Parathyroid adenoma (tissue), 2 donors: ENCODE results near the gene DNAJC5.
"Not testable (repeated sequence)": the region's sequence is repeated elsewhere in the genome, so short reads cannot be mapped to it uniquely, and the experiment has no call there.

ENCODE experiments used
- H2AFZ ChIP-seq: fragments of 300-600 bp; sonication (generic); one replicate; pipeline ENCODE4 v1.7.0; 2017; ENCODE audit warnings: antibody characterized with exemption, mild to moderate bottlenecking
- H3K27ac ChIP-seq: fragments of 300-600 bp; sonication (generic); one replicate; pipeline ENCODE4 v1.7.0; 2017
- H3K27me3 ChIP-seq: fragments of 300-600 bp; sonication (generic); one replicate; pipeline ENCODE4 v1.7.0; 2017; ENCODE audit warnings: low read length; ENCODE audit not compliant: control insufficient read depth, insufficient read depth
- H3K36me3 ChIP-seq: fragments of 300-600 bp; sonication (generic); one replicate; pipeline ENCODE4 v1.7.0; 2017; ENCODE audit warnings: low read length; ENCODE audit not compliant: control insufficient read depth, insufficient read depth
- H3K4me1 ChIP-seq: fragments of 300-600 bp; sonication (generic); one replicate; pipeline ENCODE4 v1.7.0; 2017; ENCODE audit warnings: control low read depth
- H3K4me2 ChIP-seq: fragments of 300-600 bp; sonication (generic); one replicate; pipeline ENCODE4 v1.7.0; 2017; ENCODE audit warnings: low read length
- H3K4me3 ChIP-seq: fragments of 300-600 bp; sonication (generic); one replicate; pipeline ENCODE4 v1.7.0; 2017; ENCODE audit warnings: low read depth, low read length
- H3K79me2 ChIP-seq: fragments of 300-600 bp; sonication (generic); one replicate; pipeline ENCODE4 v1.7.0; 2017; ENCODE audit warnings: control low read depth
- H3K9ac ChIP-seq: fragments of 300-600 bp; sonication (generic); one replicate; pipeline ENCODE4 v1.7.0; 2017; ENCODE audit warnings: mild to moderate bottlenecking
- H3K9me3 ChIP-seq: fragments of 300-600 bp; sonication (generic); one replicate; pipeline ENCODE4 v1.7.0; 2017; ENCODE audit warnings: low read length; ENCODE audit not compliant: control insufficient read depth
- TF ChIP-seq, protein P1 (sequence below): fragments of 300-600 bp; sonication (generic); IDR thresholded peaks from one replicate; pipeline ENCODE4 v1.7.0; 2017; ENCODE audit warnings: antibody characterized with exemption, mild to moderate bottlenecking
- donor health status: primary hyperparathyroidism.

The DNAJC5 gene

DNA sequence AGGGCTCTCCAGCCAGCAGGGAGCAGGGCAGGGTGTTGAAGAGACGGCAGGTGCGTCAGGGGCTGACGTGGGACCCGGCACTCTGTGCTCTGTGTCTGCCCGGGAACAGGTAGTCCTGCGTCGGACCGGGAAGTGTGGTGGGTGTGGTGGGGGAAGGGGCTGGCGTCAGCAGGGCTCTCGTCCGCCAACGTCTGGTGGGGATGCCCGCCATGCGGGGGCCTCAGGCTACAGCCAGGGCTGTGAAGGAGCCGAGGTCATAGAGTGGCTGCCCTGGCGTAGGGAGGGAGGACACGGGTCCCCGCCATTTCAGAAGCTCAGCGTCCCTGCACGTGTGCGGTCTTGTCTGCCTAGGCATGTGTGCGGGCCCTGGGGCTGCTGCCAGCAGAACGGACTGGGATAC lies 25.3 kb downstream of the DNAJC5 start:
- TF ChIP-seq, protein P1, sequence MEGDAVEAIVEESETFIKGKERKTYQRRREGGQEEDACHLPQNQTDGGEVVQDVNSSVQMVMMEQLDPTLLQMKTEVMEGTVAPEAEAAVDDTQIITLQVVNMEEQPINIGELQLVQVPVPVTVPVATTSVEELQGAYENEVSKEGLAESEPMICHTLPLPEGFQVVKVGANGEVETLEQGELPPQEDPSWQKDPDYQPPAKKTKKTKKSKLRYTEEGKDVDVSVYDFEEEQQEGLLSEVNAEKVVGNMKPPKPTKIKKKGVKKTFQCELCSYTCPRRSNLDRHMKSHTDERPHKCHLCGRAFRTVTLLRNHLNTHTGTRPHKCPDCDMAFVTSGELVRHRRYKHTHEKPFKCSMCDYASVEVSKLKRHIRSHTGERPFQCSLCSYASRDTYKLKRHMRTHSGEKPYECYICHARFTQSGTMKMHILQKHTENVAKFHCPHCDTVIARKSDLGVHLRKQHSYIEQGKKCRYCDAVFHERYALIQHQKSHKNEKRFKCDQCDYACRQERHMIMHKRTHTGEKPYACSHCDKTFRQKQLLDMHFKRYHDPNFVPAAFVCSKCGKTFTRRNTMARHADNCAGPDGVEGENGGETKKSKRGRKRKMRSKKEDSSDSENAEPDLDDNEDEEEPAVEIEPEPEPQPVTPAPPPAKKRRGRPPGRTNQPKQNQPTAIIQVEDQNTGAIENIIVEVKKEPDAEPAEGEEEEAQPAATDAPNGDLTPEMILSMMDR, result no peak
- Histone ChIP-seq H3K36me3 (no peaks in the 10 kb centered on the region), H3K9me3 (no peaks in the 10 kb centered on the region), H3K4me2 (no peak overlapping the region), H3K4me1 (no peaks in the 10 kb centered on the region), H3K79me2 (peaks cover 69% of the 10 kb centered on the region), H3K27me3 (no peaks in the 10 kb centered on the region), H2AFZ (no peak overlapping the region), H3K9ac (no peak overlapping the region), H3K27ac (no peak overlapping the region), H3K4me3 (no peak overlapping the region)

DNA sequence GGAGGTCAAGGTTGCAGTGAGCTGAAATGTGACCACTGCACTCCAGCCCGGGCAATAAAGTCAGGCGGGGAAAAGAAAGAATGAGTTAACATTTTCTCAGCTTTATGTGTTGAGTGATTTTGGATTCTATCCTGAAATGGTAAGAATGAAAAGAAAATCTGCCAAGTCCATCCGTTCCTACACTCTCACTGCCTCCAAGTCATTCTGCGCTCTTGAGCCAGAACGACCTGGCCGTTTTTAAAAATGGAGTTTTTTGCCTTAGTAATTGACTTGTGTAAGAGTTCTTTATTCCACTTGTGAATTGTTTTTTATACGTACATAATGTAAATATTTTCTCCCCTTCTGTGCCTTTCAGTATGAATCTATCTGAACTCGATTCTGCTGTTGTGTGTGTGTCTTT lies 28.7 kb downstream of the DNAJC5 start:
- Histone ChIP-seq H2AFZ (no peak overlapping the region), H3K79me2 (peaks cover 53% of the 10 kb centered on the region), H3K27me3 (no peaks in the 10 kb centered on the region), H3K9ac (no peak overlapping the region), H3K4me2 (no peak overlapping the region), H3K27ac (no peak overlapping the region), H3K9me3 (no peaks in the 10 kb centered on the region), H3K4me3 (no peak overlapping the region), H3K36me3 (no peaks in the 10 kb centered on the region), H3K4me1 (no peaks in the 10 kb centered on the region)
- TF ChIP-seq, protein P1, result no peak

DNA sequence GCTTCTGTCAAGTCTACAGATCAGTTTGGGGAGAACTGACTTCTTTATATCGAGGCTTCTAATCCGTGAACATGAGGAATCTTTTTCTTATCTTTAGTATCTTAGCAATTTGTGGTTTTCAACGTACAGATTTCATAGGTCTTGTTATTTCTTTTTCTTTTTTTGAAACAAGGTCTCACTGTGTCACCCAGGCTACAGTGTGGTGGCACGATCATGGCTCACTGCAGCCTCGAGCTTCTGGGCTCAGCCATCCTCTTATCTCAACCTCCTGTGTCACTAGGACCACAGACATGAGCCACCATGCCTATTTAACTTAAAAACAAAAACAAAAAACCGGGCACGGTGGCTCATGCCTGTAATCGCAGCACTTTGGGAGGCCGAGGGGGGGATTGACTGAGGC lies 29.3 kb downstream of the DNAJC5 start:
- H3K27me3 ChIP-seq, result no peaks in the 10 kb centered on the region
- H3K9me3 ChIP-seq, result no peaks in the 10 kb centered on the region
- TF ChIP-seq, protein P1, result no peak
- no peak overlapping the region for H3K4me3 ChIP-seq
- H3K27ac ChIP-seq, result no peak overlapping the region
- no peak overlapping the region for H2AFZ ChIP-seq
- H3K36me3 ChIP-seq, result no peaks in the 10 kb centered on the region
- no peak overlapping the region for H3K4me2 ChIP-seq
- peaks cover 56% of the 10 kb centered on the region for H3K79me2 ChIP-seq
- H3K9ac ChIP-seq, result no peak overlapping the region
- no peaks in the 10 kb centered on the region for H3K4me1 ChIP-seq

DNA sequence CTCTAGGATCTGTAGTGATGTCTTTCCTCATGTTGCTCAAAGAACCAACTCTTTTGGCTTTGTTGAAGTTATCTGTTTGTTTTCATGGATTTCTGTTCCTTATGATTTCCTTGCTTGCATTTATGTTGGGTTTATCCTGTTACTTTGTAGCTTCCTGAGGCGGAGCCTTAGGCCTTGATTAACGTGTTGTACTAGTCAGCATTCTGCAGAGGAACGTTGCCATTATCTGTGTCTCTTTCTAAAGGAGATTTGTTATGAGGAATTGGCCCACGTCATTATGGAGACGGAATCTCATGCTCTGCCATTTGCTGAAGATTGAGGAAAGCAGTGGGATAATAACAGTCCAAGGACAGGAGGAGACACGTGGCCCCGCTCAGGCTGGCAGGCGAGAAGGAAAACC lies 31.4 kb downstream of the DNAJC5 start:
- TF ChIP-seq, protein P1, result no peak
- H3K4me2 ChIP-seq, result no peak overlapping the region
- H3K36me3 ChIP-seq, result no peaks in the 10 kb centered on the region
- no peak overlapping the region for H3K4me3 ChIP-seq
- H3K27ac ChIP-seq, result no peak overlapping the region
- H3K79me2 ChIP-seq, result peaks cover 56% of the 10 kb centered on the region
- no peaks in the 10 kb centered on the region for H3K9me3 ChIP-seq
- H3K27me3 ChIP-seq, result no peaks in the 10 kb centered on the region
- no peaks in the 10 kb centered on the region for H3K4me1 ChIP-seq
- H3K9ac ChIP-seq, result no peak overlapping the region
- H2AFZ ChIP-seq, result no peak overlapping the region

DNA sequence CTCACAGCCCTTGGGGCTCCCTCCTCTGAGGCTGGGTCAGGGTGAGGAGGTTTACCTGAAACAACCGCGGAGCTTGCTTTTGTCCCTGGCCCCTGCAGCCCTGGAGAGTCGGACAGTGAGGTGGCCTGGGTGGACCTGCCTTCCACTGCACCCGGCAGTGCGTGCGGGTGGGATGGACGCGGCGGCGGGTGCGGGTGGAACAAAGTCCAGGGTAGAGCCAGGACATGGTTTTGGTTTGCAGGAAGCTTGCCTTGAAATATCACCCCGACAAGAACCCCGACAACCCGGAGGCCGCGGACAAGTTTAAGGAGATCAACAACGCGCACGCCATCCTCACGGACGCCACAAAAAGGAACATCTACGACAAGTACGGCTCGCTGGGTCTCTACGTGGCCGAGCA lies 34.1 kb downstream of the DNAJC5 start:
- Histone ChIP-seq H3K4me2 (no peak overlapping the region), H3K9ac (no peak overlapping the region), H3K9me3 (no peaks in the 10 kb centered on the region), H3K79me2 (peaks cover 48% of the 10 kb centered on the region), H3K27ac (no peak overlapping the region), H3K4me3 (no peak overlapping the region), H3K36me3 (no peaks in the 10 kb centered on the region), H2AFZ (no peak overlapping the region), H3K4me1 (no peaks in the 10 kb centered on the region), H3K27me3 (no peaks in the 10 kb centered on the region)
- TF ChIP-seq, protein P1, result no peak

DNA sequence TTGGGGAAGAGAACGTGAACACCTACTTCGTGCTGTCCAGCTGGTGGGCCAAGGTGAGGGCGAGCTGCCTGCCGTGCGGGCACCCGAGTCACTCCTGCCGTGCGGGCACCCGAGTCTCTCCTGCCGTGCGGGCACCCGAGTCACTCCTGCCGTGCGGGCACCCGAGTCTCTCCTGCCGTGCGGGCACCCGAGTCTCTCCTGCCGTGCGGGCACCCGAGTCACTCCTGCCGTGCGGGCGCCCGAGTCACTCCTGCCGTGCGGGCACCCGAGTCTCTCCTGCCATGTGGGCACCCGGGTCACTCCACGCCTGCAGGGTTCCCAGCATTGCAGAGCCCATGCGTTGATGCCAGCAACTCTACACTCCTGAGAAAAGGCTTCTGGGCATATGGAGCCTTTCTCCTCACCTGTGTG lies 34.6 kb downstream of the DNAJC5 start:
- H3K9ac ChIP-seq, H3K4me2 ChIP-seq, H3K27ac ChIP-seq, H3K4me1 ChIP-seq, H3K36me3 ChIP-seq, H3K9me3 ChIP-seq, H3K27me3 ChIP-seq, H2AFZ ChIP-seq, H3K4me3 ChIP-seq: not testable (repeated sequence)
- H3K79me2 ChIP-seq, result peaks cover 45% of the 10 kb centered on the region
